ENCODE measurements around the gene NPTX1.
A peak's percentile ranks its signal among the peaks of the same experiment; 100 is the strongest.

NPTX1 gene

GRCh38 chr17:80425835-80426426 lies 50.5 kb downstream of the NPTX1 start:
- no peak for ATAC-seq (ENCODE audit: low read depth)
- H3K27ac ChIP-seq (ENCODE audit: poor library complexity, severe bottlenecking) = no peak overlapping the region
- TF ChIP-seq CTCF (IDR thresholded peaks at IDR 0.05; ENCODE audit: poor library complexity, severe bottlenecking) = no peak
- peak; percentile 41 for DNase-seq (ENCODE audit: low spot score)
- no peaks in the 10 kb centered on the region for H3K36me3 ChIP-seq (ENCODE audit: low read depth)
- no peak overlapping the region for H3K4me3 ChIP-seq (ENCODE audit: severe bottlenecking)
- H3K27me3 ChIP-seq (ENCODE audit: insufficient read depth, poor library complexity, severe bottlenecking) = no peaks in the 10 kb centered on the region
- no peaks in the 10 kb centered on the region for H3K4me1 ChIP-seq (ENCODE audit: insufficient read depth, poor library complexity, severe bottlenecking)
- no peaks in the 10 kb centered on the region for H3K9me3 ChIP-seq (ENCODE audit: severe bottlenecking)

GRCh38 chr17:80424878-80425765 lies 51.3 kb downstream of the NPTX1 start:
- no peak for TF ChIP-seq CTCF (IDR thresholded peaks at IDR 0.05; ENCODE audit: poor library complexity, severe bottlenecking)
- ATAC-seq (ENCODE audit: low read depth) (no peak), DNase-seq (ENCODE audit: low spot score) (peak; percentile 61)
- H3K27ac ChIP-seq (ENCODE audit: poor library complexity, severe bottlenecking) = no peak overlapping the region
- no peaks in the 10 kb centered on the region for H3K27me3 ChIP-seq (ENCODE audit: insufficient read depth, poor library complexity, severe bottlenecking)
- H3K36me3 ChIP-seq (ENCODE audit: low read depth) = no peaks in the 10 kb centered on the region; the same call in 1 of the 2 replicates
- no peaks in the 10 kb centered on the region for H3K9me3 ChIP-seq (ENCODE audit: severe bottlenecking)
- H3K4me3 ChIP-seq (ENCODE audit: severe bottlenecking) = no peak overlapping the region
- no peaks in the 10 kb centered on the region for H3K4me1 ChIP-seq (ENCODE audit: insufficient read depth, poor library complexity, severe bottlenecking)

- H3K36me3 ChIP-seq (ENCODE audit: low read depth) = no peaks in the 10 kb centered on the region; the same call in 1 of the 2 replicates
- H3K4me1 ChIP-seq (ENCODE audit: insufficient read depth, poor library complexity, severe bottlenecking) = no peaks in the 10 kb centered on the region
- no peak overlapping the region for H3K4me3 ChIP-seq (ENCODE audit: severe bottlenecking)
- no peak overlapping the region for H3K27ac ChIP-seq (ENCODE audit: poor library complexity, severe bottlenecking)
- DNase-seq (ENCODE audit: low spot score) (peak; percentile 56), ATAC-seq (ENCODE audit: low read depth) (no peak)
- TF ChIP-seq CTCF (IDR thresholded peaks at IDR 0.05; ENCODE audit: poor library complexity, severe bottlenecking) = no peak
- no peaks in the 10 kb centered on the region for H3K27me3 ChIP-seq (ENCODE audit: insufficient read depth, poor library complexity, severe bottlenecking)
- no peaks in the 10 kb centered on the region for H3K9me3 ChIP-seq (ENCODE audit: severe bottlenecking)
These were observed 52.1 kb downstream of the NPTX1 start for GRCh38 chr17:80424261-80424660.

GRCh38 chr17:80423536-80424225 lies 52.7 kb downstream of the NPTX1 start:
- no peaks in the 10 kb centered on the region; the same call in 1 of the 2 replicates for H3K36me3 ChIP-seq (ENCODE audit: low read depth)
- H3K4me3 ChIP-seq (ENCODE audit: severe bottlenecking) = no peak overlapping the region
- H3K4me1 ChIP-seq (ENCODE audit: insufficient read depth, poor library complexity, severe bottlenecking) = no peaks in the 10 kb centered on the region
- H3K27ac ChIP-seq (ENCODE audit: poor library complexity, severe bottlenecking) = no peak overlapping the region
- no peak for ATAC-seq (ENCODE audit: low read depth)
- TF ChIP-seq CTCF (IDR thresholded peaks at IDR 0.05; ENCODE audit: poor library complexity, severe bottlenecking) = no peak
- no peaks in the 10 kb centered on the region for H3K9me3 ChIP-seq (ENCODE audit: severe bottlenecking)
- no peaks in the 10 kb centered on the region for H3K27me3 ChIP-seq (ENCODE audit: insufficient read depth, poor library complexity, severe bottlenecking)
- DNase-seq (ENCODE audit: low spot score) = peak; percentile 44

Measured in RWPE2 (cell line).